Endothelial cell (in vitro differentiated cells): ENCODE data around the gene PARVB. TPM values are rescaled to one million over a fixed set of nuclear protein-coding genes. Genes with fewer than 3 reads are reported as not detected.

Experiments used
- DNase-seq: peaks from one replicate; pipeline ENCODE4 v3.0.0; 2021; ENCODE audit warnings: low spot score
- H3K27ac Mint-ChIP-seq: one replicate; pipeline ENCODE4 v1.8.0; 2021; ENCODE audit warnings: mixed read lengths, inconsistent platforms; ENCODE audit not compliant: unreplicated experiment
- H3K27me3 Mint-ChIP-seq: one replicate; pipeline ENCODE4 v1.8.0; 2021; ENCODE audit warnings: mild to moderate bottlenecking, moderate library complexity, mixed read lengths, inconsistent platforms; ENCODE audit not compliant: unreplicated experiment
- H3K36me3 Mint-ChIP-seq: one replicate; pipeline ENCODE4 v1.8.0; 2021; ENCODE audit warnings: mild to moderate bottlenecking, low read depth, mixed read lengths, inconsistent platforms; ENCODE audit not compliant: unreplicated experiment
- H3K4me1 Mint-ChIP-seq: one replicate; pipeline ENCODE4 v1.8.0; 2021; ENCODE audit warnings: mild to moderate bottlenecking, mixed read lengths, inconsistent platforms; ENCODE audit not compliant: unreplicated experiment
- H3K4me3 Mint-ChIP-seq: one replicate; pipeline ENCODE4 v1.8.0; 2021; ENCODE audit warnings: mild to moderate bottlenecking, mixed read lengths, inconsistent platforms; ENCODE audit not compliant: unreplicated experiment
- H3K9me3 Mint-ChIP-seq: one replicate; pipeline ENCODE4 v1.8.0; 2021; ENCODE audit warnings: mixed read lengths, inconsistent platforms; ENCODE audit not compliant: unreplicated experiment
- CTCF ChIP-seq: fragments of 200-600 bp; sonication (generic); IDR thresholded peaks from one replicate; pipeline ENCODE4 v1.5.0; 2021; ENCODE audit warnings: antibody characterized with exemption; ENCODE audit not compliant: unreplicated experiment
- total RNA-seq: library from RNA; stranded (reverse); fragmentation: NEBNext Ultra II Directional; extraction: Animal tissue kit (Norgen Biotek cat#: 25700); gene quantifications from one replicate; pipeline ENCODE4 v1.2.1, GENCODE V29; 2021; ENCODE audit not compliant: unreplicated experiment

PARVB gene
- total RNA-seq, 1 donor from 2014 or later, result 105 TPM

GRCh38 chr22:44221710-44222475, 197.8 kb downstream of the PARVB start:
- H3K4me1 Mint-ChIP-seq, result no peaks in the 10 kb centered on the region
- no peak for DNase-seq
- H3K36me3 Mint-ChIP-seq, result no peaks in the 10 kb centered on the region
- no peak overlapping the region for H3K4me3 Mint-ChIP-seq
- TF ChIP-seq CTCF, result no peak
- peaks cover 10% of the 10 kb centered on the region for H3K27me3 Mint-ChIP-seq
- H3K27ac Mint-ChIP-seq, result no peak overlapping the region
- H3K9me3 Mint-ChIP-seq, result no peaks in the 10 kb centered on the region

Other genes starting within 250 kb of the PARVB start
- 0.69 TPM for gene EFCAB6, start 212.0 kb upstream of the PARVB start, total RNA-seq
- 16.5 TPM for gene SULT4A1, start 161.8 kb upstream of the PARVB start, total RNA-seq
- not detected for gene PNPLA5, start 132.3 kb upstream of the PARVB start, total RNA-seq
- 18.3 TPM for gene PNPLA3, start 100.5 kb upstream of the PARVB start, total RNA-seq
- 81.6 TPM for gene SAMM50, start 68.9 kb upstream of the PARVB start, total RNA-seq
- gene PARVG, start 156.6 kb downstream of the PARVB start, total RNA-seq, result 0.90 TPM